Aortic smooth muscle cell (primary cell): ENCODE data around the gene FABP6. TPM values are rescaled to one million over a fixed set of nuclear protein-coding genes. Genes with fewer than 3 reads are reported as not detected.

ENCODE experiments used
- total RNA-seq: library from RNA; depleted of rRNA; stranded (reverse); fragments of >200 nt; gene quantifications from 2 replicates; pipeline ENCODE4 v1.2.3, GENCODE V29; 2014

FABP6 gene, protein sequence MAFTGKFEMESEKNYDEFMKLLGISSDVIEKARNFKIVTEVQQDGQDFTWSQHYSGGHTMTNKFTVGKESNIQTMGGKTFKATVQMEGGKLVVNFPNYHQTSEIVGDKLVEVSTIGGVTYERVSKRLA
- not detected in 2 replicates for total RNA-seq

DNA sequence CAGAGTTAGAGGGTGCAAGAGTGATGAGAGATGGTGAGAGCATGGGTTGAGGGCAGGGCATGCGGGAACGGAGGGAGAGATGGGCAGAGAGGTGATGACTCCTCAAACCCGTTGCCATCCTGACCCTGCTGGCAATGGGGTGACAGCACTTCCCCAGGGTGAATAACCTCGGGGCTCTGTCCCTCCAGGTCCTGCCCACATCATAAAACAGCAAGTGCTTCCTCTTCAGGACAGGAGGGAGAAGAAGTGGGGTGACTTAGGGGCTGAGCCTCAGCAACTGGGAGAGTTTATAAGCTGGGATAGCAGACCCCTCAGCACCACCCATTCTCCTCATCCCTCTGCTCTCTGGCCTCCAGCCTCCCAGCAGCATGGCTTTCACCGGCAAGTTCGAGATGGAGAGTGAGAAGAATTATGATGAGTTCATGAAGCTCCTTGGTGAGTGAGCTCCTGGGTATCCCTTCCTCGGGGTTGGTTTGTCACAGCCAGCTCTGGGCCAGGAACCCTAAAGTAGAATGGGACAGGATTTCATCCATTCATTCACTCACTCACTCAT is at the start of gene FABP6:
TSS of gene FABP6 (plus strand) at position 317 of the 553 bp plus-strand sequence. CDS start at position 369, 52 bp downstream.

Other genes starting within 250 kb of the FABP6 start
- 44.0 and 54.8 TPM in 2 replicates for gene TTC1, start 220.4 kb upstream of the FABP6 start, total RNA-seq
- gene PWWP2A, start 110.1 kb upstream of the FABP6 start, total RNA-seq, result 20.1 and 21.5 TPM in 2 replicates
- 0.40 and 0.68 TPM in 2 replicates for gene CCNJL, start 83.1 kb downstream of the FABP6 start, total RNA-seq
- 3.0 and 3.9 TPM in 2 replicates for gene C1QTNF2, start 141.1 kb downstream of the FABP6 start, total RNA-seq
- gene FAM200C, start 170.5 kb downstream of the FABP6 start, total RNA-seq, result 3.0 and 3.7 TPM in 2 replicates
- gene SLU7, start 189.6 kb downstream of the FABP6 start, total RNA-seq, result 91.2 and 98.5 TPM in 2 replicates
- 151 and 152 TPM in 2 replicates for gene PTTG1, start 192.3 kb downstream of the FABP6 start, total RNA-seq